Posterior vena cava (tissue), 2 donors: ENCODE data around the gene OR52R1. TPM values are rescaled to one million over a fixed set of nuclear protein-coding genes. Genes with fewer than 3 reads are reported as not detected.

Experiments used
- total RNA-seq, 2 donors: library from RNA; stranded (reverse); fragmentation: NEBNext Ultra II Directional; extraction: Animal tissue kit (Norgen Biotek cat#: 25700); gene quantifications; one replicate each; pipeline ENCODE4 v1.2.1, GENCODE V29; 2021
- donor health status: DM: yes; HTN: yes; CAD: no.
- donor health status: DM: yes; HTN: yes; CAD: no.

Gene OR52R1
- total RNA-seq, 2 donors from 2014 or later = not detected

Other genes with a start within 250 kb of the OR52R1 start
- gene OR52I2, start 222.6 kb downstream of the OR52R1 start, total RNA-seq = not detected
- not detected for gene OR52I1, start 210.3 kb downstream of the OR52R1 start, total RNA-seq
- gene TRIM68, start 196.1 kb downstream of the OR52R1 start, total RNA-seq = 1 to 10 TPM; 6.2 to 6.3 TPM
- not detected for gene OR51D1, start 166.9 kb downstream of the OR52R1 start, total RNA-seq
- 1 to 10 TPM in 1 of 2 donors, under 1 TPM in 1; 0.67 to 1.0 TPM for gene OR51E1, start 160.4 kb downstream of the OR52R1 start, total RNA-seq
- gene OR51E2, start 106.5 kb downstream of the OR52R1 start, total RNA-seq = under 1 TPM; 0.23 to 0.57 TPM
- gene MMP26, start 99.6 kb downstream of the OR52R1 start, total RNA-seq = not detected
- not detected for gene OR51F1, start 34.4 kb downstream of the OR52R1 start, total RNA-seq
- not detected for gene OR51F2, start 16.9 kb upstream of the OR52R1 start, total RNA-seq
- not detected for gene OR51S1, start 44.8 kb upstream of the OR52R1 start, total RNA-seq
- not detected for gene OR51T1, start 77.5 kb upstream of the OR52R1 start, total RNA-seq
- gene OR51A7, start 99.4 kb upstream of the OR52R1 start, total RNA-seq = not detected
- not detected for gene OR51G2, start 115.0 kb upstream of the OR52R1 start, total RNA-seq
- gene OR51G1, start 120.0 kb upstream of the OR52R1 start, total RNA-seq = not detected
- not detected for gene OR51A4, start 143.2 kb upstream of the OR52R1 start, total RNA-seq
- gene OR51A2, start 151.3 kb upstream of the OR52R1 start, total RNA-seq = not detected
- gene OR51L1, start 190.5 kb upstream of the OR52R1 start, total RNA-seq = not detected
- gene OR52J3, start 242.1 kb upstream of the OR52R1 start, total RNA-seq = not detected